Gastroesophageal sphincter (tissue), 4 donors: Measurements from ENCODE around the gene PMAIP1. TPM values are rescaled to one million over a fixed set of nuclear protein-coding genes. Genes with fewer than 3 reads are reported as not detected.

Experiments used
- ATAC-seq: fragments of 150-250 bp; one replicate; pipeline ENCODE4 v1.9.1; 2016; ENCODE audit warnings: mild to moderate bottlenecking, moderate library complexity
- H3K27ac ChIP-seq, 4 donors: fragments of 200-600 bp; sonication (generic) in 3 of 4; 1 replicate in 3 of 4; 2 replicates in 1 of 4; pipeline ENCODE4 v1.5.1; 2016 to 2019
- H3K27me3 ChIP-seq: fragments of 200-600 bp; sonication (generic); one replicate; pipeline ENCODE4 v1.5.1; 2019
- H3K36me3 ChIP-seq, 2 donors: fragments of 200-600 bp; sonication (generic); one replicate each; pipeline ENCODE4 v1.5.1; 2019; ENCODE audit warnings: control low read depth in 1 of 2
- H3K4me1 ChIP-seq, 3 donors: fragments of 200-600 bp; sonication (generic); 1 replicate in 2 of 3; 2 replicates in 1 of 3; pipeline ENCODE4 v1.5.1; 2016 to 2019; ENCODE audit warnings: control low read depth in 2 of 3
- H3K4me3 ChIP-seq, 2 donors: fragments of 200-600 bp; sonication (generic); one replicate each; pipeline ENCODE4 v1.5.1; 2019; ENCODE audit warnings: mild to moderate bottlenecking in 1 of 2, moderate library complexity in 1 of 2
- H3K9me3 ChIP-seq, 3 donors: fragments of 200-600 bp; sonication (generic); one replicate each; pipeline ENCODE4 v1.5.1; 2017 to 2019; ENCODE audit warnings: control low read depth in 2 of 3
- CTCF ChIP-seq, 4 experiments: fragments of 200-600 bp in 2 of 4; fragments of 450-650 bp in 2 of 4; sonication (generic) in 1 of 4; IDR thresholded peaks; one replicate each; pipeline ENCODE4 v1.5.1; 2017 to 2019; ENCODE audit warnings: antibody characterized with exemption in 4 of 4, mild to moderate bottlenecking in 2 of 4, moderate library complexity in 2 of 4
- EP300 ChIP-seq: sonication (generic); formaldehyde crosslinking; IDR thresholded peaks from one replicate; pipeline ENCODE4 v1.6.1; 2017; ENCODE audit warnings: antibody characterized with exemption, mild to moderate bottlenecking
- POLR2A ChIP-seq, 2 donors: fragments of 450-650 bp; IDR thresholded peaks; one replicate each; pipeline ENCODE4 v1.6.1; 2017; ENCODE audit warnings: antibody characterized with exemption in 2 of 2, mild to moderate bottlenecking in 2 of 2, moderate library complexity in 1 of 2
- POLR2AphosphoS5 ChIP-seq: sonication (generic); formaldehyde crosslinking; IDR thresholded peaks from one replicate; pipeline ENCODE4 v1.6.1; 2017; ENCODE audit warnings: antibody characterized with exemption
- WGBS, 2 donors: methylation state at CpG; one replicate each; pipeline ENCODE4 v1.1.5; 2018; ENCODE audit warnings: low coverage in 1 of 2; 5-methylcytosine and 5-hydroxymethylcytosine counted together
- total RNA-seq, 4 donors: library from RNA; depleted of rRNA; stranded (reverse); fragments of >200 nt; gene quantifications; one replicate each; pipeline ENCODE4 v1.1.0, GENCODE V29; 2016

Gene PMAIP1
- total RNA-seq, 4 donors from 2014 or later: 1.2 to 2.7 (median 1.3) TPM; not detected in 1

GRCh38 chr18:59906203-59906602 is 6.4 kb downstream of the PMAIP1 start:
- Histone ChIP-seq H3K36me3 (no peaks in the 10 kb centered on the region), H3K27ac (no peak overlapping the region), H3K9me3 (no peaks in the 10 kb centered on the region), H3K4me1 (peaks cover 0 to 19% (median 0%) of the 10 kb centered on the region in 3 donors), H3K4me3 (no peak overlapping the region), H3K27me3 (peaks cover 12% of the 10 kb centered on the region)
- TF ChIP-seq EP300 (no peak), POLR2A (IDR thresholded peaks at IDR 0.05) (no peak), CTCF (IDR thresholded peaks at IDR 0.05) (no peak), POLR2AphosphoS5 (no peak)
- 55 to 85% methylated on average over 2 to 3 of the region's 3 CpGs for whole genome bisulfite sequencing, 2 donors
- ATAC-seq: no peak

- TF ChIP-seq CTCF (IDR thresholded peaks at IDR 0.05) (no peak), EP300 (no peak), POLR2A (IDR thresholded peaks at IDR 0.05) (no peak), POLR2AphosphoS5 (no peak)
- Histone ChIP-seq H3K36me3 (no peaks in the 10 kb centered on the region), H3K4me3 (no peak overlapping the region), H3K9me3 (no peaks in the 10 kb centered on the region), H3K4me1 (peaks cover 0 to 16% (median 0%) of the 10 kb centered on the region in 3 donors), H3K27ac (no peak overlapping the region), H3K27me3 (peaks cover 8% of the 10 kb centered on the region)
- 52 to 57% methylated on average over 5 of the region's 5 CpGs for WGBS, 2 donors
- ATAC-seq: no peak
Measured at GRCh38 chr18:59907172-59907571, 7.4 kb downstream of the PMAIP1 start.

GRCh38 chr18:59907660-59908059 is 7.9 kb downstream of the PMAIP1 start:
- TF ChIP-seq CTCF (IDR thresholded peaks at IDR 0.05) (no peak), POLR2AphosphoS5 (no peak), EP300 (no peak), POLR2A (IDR thresholded peaks at IDR 0.05) (no peak)
- 83 to 100% methylated on average over 3 to 4 of the region's 4 CpGs for WGBS, 2 donors
- Histone ChIP-seq H3K4me3 (no peak overlapping the region), H3K36me3 (no peaks in the 10 kb centered on the region), H3K4me1 (peaks cover 0 to 16% (median 0%) of the 10 kb centered on the region in 3 donors), H3K27me3 (peaks cover 3% of the 10 kb centered on the region), H3K9me3 (no peaks in the 10 kb centered on the region), H3K27ac (no peak overlapping the region)
- no peak for ATAC-seq

- Histone ChIP-seq H3K9me3 (peaks cover 0 to 5% (median 0%) of the 10 kb centered on the region in 3 donors), H3K4me3 (no peak overlapping the region), H3K36me3 (no peaks in the 10 kb centered on the region), H3K27ac (peak overlapping the region in 1 of 4 donors; percentile 60), H3K4me1 (peaks cover 0 to 16% (median 0%) of the 10 kb centered on the region in 3 donors), H3K27me3 (no peaks in the 10 kb centered on the region)
- TF ChIP-seq POLR2A (IDR thresholded peaks at IDR 0.05) (no peak), CTCF (IDR thresholded peaks at IDR 0.05) (no peak), POLR2AphosphoS5 (no peak), EP300 (no peak)
- no peak for ATAC-seq
- 28 to 35% methylated on average over 7 of the region's 7 CpGs for WGBS, 2 donors
Measured at GRCh38 chr18:59908799-59909198, 9.0 kb downstream of the PMAIP1 start.

- Histone ChIP-seq H3K9me3 (peaks cover 0 to 5% (median 0%) of the 10 kb centered on the region in 3 donors), H3K27me3 (no peaks in the 10 kb centered on the region), H3K27ac (peak overlapping the region in 1 of 4 donors; percentile 60), H3K36me3 (no peaks in the 10 kb centered on the region), H3K4me1 (peaks cover 0 to 16% (median 0%) of the 10 kb centered on the region in 3 donors), H3K4me3 (no peak overlapping the region)
- ATAC-seq: no peak
- TF ChIP-seq POLR2A (IDR thresholded peaks at IDR 0.05) (no peak), POLR2AphosphoS5 (peak; percentile 58)
- 27 to 39% methylated on average over 6 to 7 of the region's 11 CpGs for WGBS, 2 donors
Measured at GRCh38 chr18:59909289-59910036, 9.7 kb downstream of the PMAIP1 start.
